Vagina (tissue), 2 donors: ENCODE data around the gene GGT7.

ENCODE experiments used
- POLR2A ChIP-seq, 2 donors: fragments of 450-650 bp; IDR thresholded peaks; one replicate each; pipeline ENCODE4 v1.6.1; 2017; ENCODE audit warnings: antibody characterized with exemption in 2 of 2, mild to moderate bottlenecking in 2 of 2, moderate library complexity in 2 of 2
- POLR2AphosphoS5 ChIP-seq, 2 donors: sonication (generic); formaldehyde crosslinking; IDR thresholded peaks; one replicate each; pipeline ENCODE4 v1.9.0; 2017; ENCODE audit warnings: antibody characterized with exemption in 2 of 2, mild to moderate bottlenecking in 2 of 2, low read depth in 1 of 2; ENCODE audit not compliant: insufficient read depth in 1 of 2
- TF ChIP-seq, protein P1 (sequence below), 3 experiments: fragments of 450-650 bp in 2 of 3; fragments of 200-600 bp in 1 of 3; sonication (generic) in 1 of 3; IDR thresholded peaks; one replicate each; pipeline ENCODE4 v1.5.1; 2017 to 2019; ENCODE audit warnings: antibody characterized with exemption in 3 of 3, mild to moderate bottlenecking in 2 of 3, moderate library complexity in 2 of 3

DNA sequence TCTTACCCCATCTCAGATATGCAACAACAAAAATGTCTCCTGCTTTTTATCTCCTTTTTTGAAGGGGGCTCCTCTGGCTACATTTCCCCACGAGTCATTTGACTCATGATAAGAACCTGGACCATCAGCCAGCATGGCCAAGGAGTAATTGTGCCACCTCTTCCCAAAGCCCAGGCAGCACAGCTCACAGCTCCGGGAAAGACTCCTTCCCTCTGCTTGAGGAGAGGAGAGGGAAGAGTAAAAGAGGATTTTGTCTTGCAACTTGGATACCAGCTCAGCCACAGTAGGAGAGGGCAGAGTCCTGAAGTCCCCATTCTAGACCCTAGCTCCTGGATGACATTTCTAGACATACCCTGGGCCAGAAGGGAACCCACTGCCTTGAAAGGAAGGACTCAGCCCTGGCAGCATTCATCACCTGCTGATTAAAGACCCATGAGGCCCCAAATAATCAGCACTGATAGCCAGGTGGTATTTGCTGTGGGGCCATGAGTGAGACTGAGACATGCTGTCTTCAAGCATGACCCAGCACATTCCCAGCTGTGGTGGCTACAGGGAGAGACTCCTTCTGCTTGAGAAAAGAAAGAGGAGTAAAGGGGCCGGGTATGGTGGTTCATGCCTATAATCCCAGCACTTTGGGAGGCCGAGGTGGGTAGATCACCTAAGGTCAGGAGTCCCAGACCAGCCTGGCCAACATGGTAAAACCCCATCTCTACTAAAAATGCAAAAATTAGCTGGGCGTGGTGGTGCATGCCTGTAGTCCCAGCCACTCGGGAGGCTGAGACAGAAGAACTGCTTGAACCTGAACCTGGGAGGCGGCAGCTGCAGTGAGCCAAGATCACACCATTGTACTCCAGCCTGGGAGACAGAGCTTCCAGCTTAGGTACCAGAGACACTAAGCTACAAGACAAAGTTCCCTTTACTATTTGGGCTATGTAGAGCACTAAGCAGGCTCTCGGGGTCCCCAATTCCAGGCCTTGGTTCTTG is 75.4 kb downstream of the GGT7 start:
- TF ChIP-seq, protein P1, sequence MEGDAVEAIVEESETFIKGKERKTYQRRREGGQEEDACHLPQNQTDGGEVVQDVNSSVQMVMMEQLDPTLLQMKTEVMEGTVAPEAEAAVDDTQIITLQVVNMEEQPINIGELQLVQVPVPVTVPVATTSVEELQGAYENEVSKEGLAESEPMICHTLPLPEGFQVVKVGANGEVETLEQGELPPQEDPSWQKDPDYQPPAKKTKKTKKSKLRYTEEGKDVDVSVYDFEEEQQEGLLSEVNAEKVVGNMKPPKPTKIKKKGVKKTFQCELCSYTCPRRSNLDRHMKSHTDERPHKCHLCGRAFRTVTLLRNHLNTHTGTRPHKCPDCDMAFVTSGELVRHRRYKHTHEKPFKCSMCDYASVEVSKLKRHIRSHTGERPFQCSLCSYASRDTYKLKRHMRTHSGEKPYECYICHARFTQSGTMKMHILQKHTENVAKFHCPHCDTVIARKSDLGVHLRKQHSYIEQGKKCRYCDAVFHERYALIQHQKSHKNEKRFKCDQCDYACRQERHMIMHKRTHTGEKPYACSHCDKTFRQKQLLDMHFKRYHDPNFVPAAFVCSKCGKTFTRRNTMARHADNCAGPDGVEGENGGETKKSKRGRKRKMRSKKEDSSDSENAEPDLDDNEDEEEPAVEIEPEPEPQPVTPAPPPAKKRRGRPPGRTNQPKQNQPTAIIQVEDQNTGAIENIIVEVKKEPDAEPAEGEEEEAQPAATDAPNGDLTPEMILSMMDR (IDR thresholded peaks at IDR 0.05): no peak
- TF ChIP-seq POLR2AphosphoS5 (IDR thresholded peaks at IDR 0.05; ENCODE audit: insufficient read depth in 1 of 2, low read depth in 1 of 2) (no peak), POLR2A (IDR thresholded peaks at IDR 0.05) (no peak)
